ENCODE measurements around the gene WDFY4.

Gene WDFY4

DNA sequence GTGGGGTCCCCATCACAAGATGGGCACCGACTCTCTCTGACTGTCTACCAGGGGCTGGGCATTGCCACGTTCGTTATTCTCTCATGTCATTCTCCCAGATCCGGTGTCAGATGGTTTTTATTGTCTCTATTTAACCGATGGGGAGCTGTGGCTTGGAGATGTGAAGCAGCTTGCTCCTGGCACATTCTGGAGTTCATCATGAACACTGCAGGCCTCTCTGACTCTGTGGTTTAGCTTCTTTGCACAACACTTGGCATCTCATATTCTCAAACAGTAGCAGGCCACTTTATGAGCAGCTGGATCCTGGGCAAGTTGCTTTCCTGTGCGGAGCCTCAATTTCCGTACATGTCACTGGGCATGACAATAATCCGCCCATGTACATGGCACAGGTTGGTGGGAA, 135.1 kb downstream of the WDFY4 start:
- DNase-seq, result no peak

DNA sequence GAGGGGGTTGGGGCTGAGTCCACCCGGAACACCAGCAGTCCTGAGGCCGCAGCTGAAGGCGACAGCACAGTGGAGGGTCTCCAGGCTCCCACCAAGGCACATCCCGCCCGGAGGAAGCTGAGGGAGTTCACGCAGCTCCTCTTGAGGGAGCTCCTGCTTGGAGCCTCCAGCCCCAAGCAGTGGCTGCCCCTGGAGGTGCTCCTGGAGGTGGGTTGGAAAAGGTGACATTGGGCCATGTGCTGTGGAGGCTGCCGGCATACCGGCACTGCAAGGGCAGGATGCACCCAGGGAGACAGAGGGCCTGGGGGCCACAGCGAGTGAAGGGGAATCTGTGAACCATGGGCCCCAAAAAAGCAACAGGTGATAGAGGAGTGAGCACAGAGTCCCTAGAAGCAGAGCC, 135.6 kb downstream of the WDFY4 start:
- no peak for DNase-seq

DNA sequence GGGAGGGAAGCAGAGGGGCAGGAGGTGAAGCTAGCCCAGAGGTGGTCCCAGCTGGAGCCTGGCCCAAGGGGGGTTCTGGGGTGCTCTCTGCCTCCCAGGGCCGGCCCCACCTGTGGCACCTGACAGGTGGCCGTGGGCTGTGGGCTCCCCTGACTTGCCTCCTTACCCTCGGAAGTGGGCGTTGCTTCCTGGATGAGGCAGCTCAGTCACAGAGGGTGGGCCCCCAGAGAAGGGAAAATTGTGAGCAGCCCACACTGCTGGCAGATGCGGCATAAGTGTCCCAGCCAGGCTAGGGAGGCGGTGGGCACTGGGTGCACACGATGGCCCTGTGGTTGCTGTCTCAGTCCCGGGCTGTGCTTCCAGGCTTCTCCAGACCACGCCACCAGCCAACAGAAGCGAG, 136.0 kb downstream of the WDFY4 start:
- no peak for DNase-seq

DNA sequence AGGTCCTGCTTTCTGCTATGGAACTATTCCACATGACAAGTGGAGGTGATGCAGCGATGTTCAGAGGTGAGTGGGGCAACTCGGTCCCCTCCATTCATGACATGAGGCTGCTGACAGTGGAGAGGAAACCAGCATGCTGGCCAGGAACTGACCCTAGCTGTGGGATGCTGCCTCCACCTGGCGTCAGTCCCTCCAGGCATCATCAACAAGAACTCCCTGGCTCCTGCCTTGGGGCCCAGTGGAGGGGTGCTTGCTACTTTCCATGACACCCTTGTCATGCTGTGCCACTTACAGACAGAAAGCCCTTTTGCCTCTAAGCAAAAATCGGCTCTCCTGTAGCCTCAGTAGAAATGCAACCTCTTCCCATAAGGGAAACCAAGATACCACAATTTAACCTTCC, 136.4 kb downstream of the WDFY4 start:
- no peak for DNase-seq

DNA sequence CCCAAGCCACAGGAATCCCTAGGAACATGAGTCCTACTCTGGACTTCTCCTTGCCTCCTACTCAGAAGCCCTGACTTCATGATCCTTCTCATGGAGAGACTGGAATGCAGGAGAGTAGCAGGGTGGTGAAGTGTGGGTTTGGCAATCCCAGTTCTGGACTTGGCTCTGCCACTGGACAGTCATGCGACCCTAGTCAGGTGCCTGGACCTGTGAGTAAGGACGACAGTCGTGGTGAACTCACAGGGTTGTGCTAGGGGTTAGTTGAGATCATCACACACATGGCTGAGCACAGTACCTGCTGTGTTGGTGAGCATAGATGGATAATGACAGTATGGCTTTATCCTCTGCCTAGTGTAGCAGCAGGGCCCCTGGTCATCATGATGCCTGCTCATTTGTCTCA, 137.0 kb downstream of the WDFY4 start:
- no peak for DNase-seq

DNA sequence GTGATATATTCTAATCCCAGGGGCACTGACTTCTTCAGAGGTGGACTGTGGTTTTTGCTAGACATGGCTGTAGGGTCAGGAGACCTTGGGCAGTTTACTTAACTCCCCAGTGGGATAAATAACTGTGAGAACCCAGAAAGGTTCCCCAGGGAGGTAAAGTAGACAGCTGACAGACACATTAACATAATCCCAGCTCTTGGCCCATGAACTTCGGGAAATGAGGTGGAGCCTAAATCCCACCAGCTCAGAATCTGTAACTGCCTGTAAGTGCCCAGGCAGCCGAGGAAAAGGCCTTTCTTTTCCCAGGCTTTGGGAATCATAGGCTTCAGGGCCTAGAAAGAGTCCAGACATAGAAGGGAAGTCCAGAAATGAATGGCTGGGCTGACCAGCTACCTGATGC, 149.0 kb downstream of the WDFY4 start:
- no peak for DNase-seq

DNA sequence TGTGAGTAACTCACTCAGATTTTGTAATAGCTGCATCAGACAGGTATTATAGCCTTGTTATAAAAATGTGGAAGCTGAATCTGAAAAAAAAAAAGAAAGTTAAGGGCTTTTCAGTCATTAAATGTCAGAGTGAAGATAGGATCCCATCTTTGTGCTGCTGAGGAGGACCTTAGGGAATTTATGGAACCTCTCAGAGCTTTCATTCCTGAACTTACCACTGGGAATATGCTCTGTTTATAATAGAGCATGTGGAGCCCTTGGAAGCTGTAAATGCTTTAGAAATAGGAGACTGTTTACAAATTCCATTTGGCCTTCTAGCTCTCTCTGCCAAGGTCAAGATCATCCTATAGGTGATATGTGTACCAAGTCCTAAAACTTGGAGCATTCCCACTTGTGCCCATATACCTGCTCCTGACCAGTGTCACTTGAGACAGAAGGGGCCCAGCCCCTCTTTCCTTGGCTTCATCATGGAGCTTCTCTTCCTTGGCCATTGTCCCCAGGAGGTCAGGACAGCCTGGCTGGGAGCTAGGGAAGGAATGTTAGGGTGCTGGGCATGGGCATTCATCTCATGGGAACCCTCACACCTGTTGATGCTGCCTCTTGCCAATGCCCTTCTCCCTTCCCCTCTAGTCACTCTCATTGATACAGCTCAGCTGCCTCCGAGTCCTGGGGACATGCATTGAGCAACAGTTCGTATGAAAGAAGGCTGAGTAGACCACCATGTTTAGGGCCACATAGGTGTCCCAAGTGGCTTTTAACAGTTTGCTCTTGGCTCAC, 149.7 kb downstream of the WDFY4 start:
- no peak for DNase-seq

DNA sequence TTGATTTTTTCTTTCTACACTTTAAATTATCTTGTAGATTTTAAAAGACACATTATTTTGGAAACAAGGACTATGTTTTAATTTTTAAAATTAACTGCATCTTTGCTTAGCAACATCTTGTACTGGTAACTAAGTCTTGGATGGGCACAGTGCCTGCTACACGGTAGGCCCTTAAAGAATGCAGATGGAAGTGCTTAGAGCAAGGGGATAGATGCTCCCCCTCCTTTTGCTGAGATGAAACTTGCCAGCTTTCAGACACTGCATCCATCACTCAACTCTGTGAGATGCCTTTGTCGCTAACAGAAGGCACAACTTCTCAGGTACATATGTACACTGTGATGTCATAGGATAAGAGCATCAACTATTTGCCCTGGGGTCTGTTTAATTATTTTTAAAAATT, 151.1 kb downstream of the WDFY4 start:
- DNase-seq, result no peak

DNA sequence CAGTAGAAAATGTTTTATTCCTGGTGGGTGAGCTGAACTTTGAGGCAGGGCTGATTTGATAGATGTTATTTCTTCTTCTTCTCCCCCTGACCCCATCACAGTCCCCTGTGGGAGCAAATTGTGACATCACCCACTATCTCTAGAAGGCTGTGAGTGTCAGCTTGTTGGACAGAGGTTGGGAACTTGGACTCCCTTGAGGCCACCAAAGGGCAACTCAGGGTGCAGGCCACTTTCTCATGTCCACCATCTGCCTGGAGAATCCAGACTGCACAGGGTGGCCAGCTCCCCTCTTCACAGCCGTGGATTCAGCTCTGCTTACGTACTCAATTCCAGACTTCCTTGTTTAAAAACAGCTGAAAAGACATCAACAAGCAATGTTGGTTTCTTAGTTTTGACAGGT, 151.9 kb downstream of the WDFY4 start:
- no peak for DNase-seq

DNA sequence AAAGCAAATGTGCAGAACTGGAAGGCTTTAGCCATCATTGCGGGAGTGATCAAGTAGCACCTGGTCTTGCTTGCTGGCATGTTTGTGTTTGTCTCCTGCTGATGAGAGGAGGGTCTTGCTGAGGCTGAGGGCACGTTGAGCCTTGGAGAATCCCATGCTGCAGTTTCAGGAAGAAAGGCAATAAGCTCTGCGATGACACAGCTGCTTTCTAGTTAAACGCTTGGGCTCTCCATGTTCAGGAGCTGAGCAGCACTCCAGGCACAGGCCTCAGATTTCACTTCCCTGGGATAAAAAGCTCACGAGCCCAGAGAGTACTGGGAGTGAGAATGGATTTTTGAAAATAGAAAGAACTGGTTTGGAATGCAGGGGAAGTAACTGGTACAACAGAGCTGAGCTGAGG, 154.2 kb downstream of the WDFY4 start:
- no peak for DNase-seq

DNA sequence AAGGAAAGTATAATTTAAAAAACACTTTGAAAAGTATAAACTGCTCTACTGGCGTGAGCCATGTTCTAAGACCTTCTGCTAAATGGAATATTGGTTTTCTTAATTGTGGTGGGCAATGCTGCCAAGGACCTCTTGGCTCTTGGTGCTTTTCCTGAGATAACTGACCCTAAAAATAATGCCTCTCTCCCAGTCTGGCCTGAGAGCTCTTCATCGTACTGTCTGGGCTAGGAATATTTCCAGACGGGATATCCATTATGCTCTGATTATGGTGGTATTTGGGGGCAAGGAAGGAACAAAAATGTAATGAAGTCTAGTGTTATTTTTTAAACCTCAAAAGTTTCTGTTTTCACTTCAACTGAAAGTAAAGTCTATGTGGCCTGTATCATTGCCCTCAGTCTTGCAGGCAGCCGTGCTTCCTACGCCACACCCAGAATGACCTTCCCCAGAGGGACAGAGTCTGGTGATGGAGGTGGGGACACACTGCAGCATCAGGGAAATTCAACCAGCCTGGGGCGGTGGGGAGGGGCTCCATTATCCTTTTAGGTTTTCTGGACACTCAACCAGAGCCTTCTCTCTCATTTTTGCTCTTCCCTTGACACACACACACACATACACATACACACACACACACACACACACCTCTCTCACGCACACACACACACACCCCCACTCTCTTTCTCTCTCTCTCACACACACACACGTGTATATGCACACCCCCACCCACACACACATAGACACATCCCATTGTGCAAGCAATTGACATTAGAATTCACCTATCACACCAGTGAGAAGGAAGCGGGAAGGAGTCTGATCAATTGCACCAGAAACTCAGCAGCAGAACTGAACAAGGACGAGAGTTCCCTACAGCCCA, 155.4 kb downstream of the WDFY4 start:
- DNase-seq, result no peak

DNA sequence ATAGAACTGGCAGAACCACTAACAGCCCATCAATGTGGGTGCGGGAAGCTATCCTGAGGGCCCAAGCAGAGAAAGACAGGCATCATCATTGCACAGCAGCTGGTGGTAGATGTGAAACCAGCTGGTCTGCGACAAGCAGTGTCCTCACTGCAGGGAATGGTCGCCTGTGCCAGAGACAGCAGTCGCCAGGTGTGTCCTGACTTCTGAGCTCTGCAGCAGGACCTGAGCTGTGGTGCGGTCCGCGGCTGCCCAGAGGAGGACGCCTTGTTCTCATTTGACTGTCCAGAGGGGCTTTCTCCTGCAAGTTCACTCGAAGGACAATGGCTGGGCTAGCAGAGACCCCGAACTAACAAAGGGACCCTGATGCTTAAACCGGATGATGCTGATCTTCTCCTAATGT, 157.6 kb downstream of the WDFY4 start:
- DNase-seq, result no peak

DNA sequence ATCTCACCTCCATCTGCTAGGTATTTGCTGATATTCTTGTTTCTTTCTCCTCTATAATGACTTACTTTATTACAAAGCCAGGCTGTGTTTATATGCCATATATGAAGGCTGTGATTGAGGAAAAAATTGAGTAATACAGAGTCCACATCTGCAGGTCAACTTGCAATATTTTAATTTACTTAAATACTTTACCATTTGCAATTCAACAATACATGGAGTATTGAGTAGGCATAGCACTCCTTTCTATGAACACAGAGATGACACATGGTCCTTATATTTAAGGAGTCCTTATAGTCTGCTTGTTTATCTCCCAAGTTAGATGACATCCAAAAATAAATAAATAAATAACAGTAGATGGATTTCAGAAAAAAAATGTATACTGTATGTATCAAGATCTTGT, 158.5 kb downstream of the WDFY4 start:
- no peak for DNase-seq

DNA sequence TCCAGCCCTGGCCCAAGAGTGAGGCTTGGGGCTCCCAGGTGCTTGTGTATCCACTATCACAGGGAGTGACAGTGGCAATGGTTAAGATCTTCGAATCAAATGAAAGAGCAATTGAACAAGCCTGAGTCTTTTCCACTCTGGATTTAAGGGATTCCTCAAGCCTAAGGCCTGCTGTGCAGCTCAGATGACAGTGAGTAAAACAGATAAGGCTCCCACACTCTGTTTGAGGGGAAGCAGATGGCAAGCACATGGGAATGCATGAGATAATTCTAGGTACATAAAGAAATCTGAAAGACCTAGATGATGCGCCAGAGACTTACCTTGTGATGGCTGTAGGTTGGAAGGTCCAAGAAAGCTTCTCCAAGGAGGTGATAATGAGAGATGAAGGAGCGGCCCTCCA, 159.9 kb downstream of the WDFY4 start:
- no peak for DNase-seq

DNA sequence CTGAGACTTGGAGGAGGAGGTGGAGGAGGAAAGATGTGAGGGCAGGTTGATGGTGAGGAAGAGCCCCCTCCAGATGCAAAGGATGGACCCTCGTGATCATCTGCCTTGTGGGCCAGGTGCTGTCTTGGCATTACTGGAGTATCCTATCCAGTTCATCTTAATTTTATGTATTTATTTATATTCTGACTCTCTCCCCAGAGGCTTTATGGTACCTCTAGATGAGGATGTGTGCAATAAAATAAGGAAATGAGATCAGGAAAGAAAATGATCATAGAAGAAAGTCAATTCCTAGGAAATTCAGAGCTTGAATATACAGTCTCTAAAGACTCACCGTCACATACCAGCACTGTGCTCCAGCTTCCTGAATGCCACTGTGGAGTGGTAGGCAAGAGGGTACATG, 160.8 kb downstream of the WDFY4 start:
- DNase-seq, result no peak

DNA sequence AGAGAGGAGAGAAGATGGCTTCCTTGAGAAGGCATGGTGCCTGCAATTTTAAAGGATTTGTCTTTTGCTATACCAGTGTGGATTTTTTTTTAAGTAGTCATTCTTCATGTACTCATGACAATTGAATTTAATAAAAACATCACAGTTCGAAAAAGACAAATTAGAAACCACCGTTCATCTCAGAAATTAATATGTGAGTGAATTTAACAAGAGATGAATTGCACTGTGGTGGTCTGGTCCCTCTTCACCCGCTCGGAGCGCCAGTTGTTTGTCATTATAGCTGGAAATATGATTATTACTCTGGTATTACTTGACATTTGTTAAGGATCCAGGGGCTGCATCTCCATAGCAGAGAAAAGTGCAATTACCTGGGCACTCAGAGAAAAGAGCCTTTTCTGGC, 163.0 kb downstream of the WDFY4 start:
- no peak for DNase-seq

DNA sequence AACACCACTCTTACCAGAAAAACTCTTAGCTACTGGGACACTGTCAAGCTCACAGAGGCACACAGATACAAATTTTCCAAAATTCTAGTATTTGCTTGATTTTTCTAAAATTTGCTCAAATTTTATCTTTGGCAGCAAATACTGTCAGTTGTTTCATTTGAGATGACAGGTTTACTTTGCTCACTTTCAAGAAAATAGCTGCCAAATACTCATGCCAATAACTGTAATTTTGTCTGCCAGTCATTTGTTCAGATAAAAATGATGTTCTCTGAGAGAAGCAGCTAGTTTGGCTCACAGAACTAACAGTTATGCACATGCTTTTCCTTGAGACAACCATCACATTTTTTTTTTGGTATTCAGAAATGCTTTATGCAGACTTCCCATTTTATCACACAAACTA, 172.2 kb downstream of the WDFY4 start:
- DNase-seq, result no peak

DNA sequence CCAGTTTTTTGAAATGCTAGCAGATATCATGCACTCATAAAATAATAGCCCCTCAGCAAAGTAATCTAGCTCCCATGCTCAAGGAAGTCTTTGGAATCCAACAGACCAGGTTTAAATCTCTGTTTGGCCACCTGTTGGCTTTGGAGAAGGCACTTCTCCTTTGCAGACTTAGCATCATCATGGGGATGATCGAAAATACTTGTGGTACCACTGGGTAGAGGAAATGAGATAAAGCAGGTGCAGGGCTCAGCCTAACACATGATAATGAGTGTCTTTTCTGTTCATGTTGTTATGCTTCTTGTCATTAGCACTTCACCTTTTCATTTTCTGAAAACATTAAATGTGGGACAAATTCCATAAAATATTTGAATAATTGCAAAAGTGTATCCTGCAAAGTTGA, 187.6 kb downstream of the WDFY4 start:
- DNase-seq, result no peak

DNA sequence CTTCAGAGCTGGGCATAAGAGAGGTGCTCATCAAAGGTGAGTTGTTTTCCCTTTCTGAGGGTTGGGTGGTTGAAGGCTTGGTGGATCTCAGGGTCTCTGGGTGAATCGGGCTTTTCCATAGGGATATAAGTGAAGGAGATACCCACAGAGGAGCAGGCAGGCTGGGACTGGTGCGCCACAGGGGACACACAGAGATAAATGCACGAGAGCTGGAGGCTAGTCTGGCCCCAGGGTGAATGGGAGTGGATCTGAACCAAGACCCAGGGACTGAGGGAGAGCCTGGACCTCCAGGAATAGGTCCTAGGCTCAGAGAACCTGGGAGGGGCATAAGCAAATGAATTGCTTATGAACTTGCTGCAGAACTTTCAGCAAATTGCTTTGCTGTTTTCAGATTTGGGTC, 193.4 kb downstream of the WDFY4 start:
- no peak for DNase-seq

DNA sequence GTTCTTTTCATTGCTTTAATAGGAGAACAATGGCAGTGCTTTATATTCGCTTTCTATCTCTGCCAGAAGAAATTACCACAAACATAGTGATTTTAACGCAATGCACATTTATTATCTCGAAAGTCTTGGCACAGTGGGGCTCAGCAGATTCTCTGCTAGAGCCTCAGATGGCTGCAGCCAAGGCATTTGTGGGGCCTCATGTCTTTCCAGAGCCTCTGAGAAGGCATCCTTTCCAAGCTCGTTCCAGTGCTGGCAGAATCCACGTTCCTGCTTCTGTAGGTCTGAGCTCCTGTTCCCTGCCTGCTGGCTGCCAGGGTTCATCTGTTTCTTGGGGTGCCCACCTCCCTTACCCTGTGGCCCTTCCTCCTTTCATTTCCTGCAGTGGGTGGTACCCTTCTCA, 194.8 kb downstream of the WDFY4 start:
- DNase-seq, result no peak

DNA sequence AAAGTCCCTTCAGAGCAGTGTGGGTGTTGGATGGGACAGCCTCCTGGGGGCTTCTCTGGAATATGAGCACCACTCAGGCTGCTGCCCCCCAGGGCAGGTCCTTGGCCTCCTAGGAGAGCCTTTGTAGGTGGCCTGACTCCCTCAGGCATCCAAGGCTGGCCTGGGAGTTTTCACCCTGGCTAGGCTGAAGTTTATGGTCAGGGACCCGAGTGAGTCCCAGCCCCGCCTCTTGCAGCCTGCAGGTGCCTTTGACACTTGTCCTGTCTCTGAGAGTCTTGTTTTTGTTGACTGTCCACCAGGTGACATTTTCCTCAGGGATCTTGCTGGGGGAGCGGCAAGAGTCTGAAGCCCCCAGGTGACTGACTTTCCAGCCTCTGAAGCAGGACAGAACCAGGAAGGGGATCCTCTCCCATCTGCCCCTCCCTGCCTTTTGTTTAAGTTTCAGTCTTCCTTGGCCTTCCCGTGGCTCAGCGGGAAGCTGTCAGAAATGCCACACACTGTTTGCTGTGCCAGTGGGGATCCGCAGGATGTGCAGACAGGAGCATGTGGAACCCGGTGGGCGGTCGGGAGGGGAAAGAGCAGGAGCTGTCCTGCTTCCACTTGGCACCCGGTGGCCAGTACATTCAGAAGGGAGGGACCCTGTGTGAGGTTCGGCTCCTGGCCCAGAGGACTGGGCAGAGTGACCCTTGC, 195.5 kb downstream of the WDFY4 start:
- DNase-seq, result no peak

DNA sequence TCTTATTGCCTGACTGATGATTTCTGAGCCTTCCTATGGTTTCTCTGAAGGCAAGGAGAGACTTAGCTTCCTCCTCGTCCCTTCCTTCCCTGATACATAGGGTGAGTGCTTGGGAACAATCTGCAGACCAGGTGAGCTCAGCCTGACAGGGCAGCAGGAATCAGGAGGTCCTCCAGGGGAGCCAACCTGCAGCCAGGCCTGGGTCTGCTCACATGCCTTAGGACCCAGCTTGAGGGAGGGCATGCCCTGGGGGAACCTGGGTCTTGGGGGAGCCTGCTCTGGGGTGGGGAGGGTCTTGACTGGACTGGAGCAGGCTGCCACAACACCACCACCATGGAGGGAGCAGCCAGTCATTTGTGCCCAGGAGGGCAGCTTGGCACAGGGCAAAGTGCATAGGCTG, 197.3 kb downstream of the WDFY4 start:
- DNase-seq, result no peak

DNA sequence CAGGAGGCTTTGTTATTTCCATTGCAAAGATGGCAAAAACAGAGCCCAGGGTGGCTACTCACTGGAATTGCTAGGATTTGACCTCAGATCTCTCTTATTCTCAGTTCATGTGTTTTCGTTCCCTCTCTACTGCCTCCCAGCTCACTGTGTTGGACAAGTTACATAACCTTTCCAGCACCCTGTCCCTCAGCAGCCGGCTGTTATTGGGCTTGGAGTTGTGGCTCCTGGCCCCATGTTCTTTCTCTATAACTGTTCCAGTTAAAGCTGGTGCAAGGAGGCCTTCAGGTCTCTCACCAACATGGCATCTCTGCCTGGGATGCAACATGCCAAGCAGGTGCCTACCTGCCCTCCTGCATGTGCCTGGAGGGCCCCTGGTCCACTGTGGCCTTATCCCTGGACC, 198.2 kb downstream of the WDFY4 start:
- DNase-seq, result no peak

DNA sequence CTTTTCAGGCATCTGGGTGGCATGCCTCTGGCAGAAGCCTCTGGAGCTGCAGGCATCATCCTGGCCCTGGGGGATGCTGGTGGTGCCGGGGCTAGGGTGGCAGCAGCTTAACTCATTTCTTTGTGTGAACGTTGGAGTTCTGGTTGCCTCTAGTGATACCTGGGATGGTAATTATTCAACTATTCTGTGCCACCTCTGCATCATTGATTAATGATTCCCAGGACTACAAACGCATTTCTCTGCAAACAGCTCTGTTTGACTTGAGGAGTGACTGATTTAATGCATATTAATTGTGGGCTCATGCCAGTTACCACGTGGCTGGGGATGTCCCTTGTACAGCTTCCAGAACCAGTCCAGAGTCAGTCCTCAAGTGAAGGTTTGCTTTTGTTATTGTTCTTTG, 199.0 kb downstream of the WDFY4 start:
- no peak for DNase-seq
